Endodermal cell (in vitro differentiated cells): ENCODE measurements around the gene SMIM21. TPM values are rescaled to one million over a fixed set of nuclear protein-coding genes. Genes with fewer than 3 reads are reported as not detected.

Experiments used
- DNase-seq: peaks from one replicate; pipeline ENCODE4 v3.0.0-alpha.2; 2017
- H3K27ac ChIP-seq: 2 replicates; pipeline ENCODE4 v1.5.1; 2013; ENCODE audit warnings: mild to moderate bottlenecking, low read depth, low read length, moderate library complexity
- H3K27me3 ChIP-seq: 2 replicates; pipeline ENCODE4 v1.6.1; 2013; ENCODE audit warnings: mild to moderate bottlenecking, low read length, moderate library complexity; ENCODE audit not compliant: insufficient read depth, control insufficient read depth, poor library complexity, severe bottlenecking
- H3K36me3 ChIP-seq: 2 replicates; pipeline ENCODE4 v1.7.0; 2013; ENCODE audit warnings: mild to moderate bottlenecking, low read length, moderate library complexity; ENCODE audit not compliant: control insufficient read depth, insufficient read depth
- H3K4me1 ChIP-seq: one replicate; pipeline ENCODE4 v1.7.0; 2013; ENCODE audit warnings: low read length; ENCODE audit not compliant: control insufficient read depth, insufficient read depth
- H3K4me3 ChIP-seq: 2 replicates; pipeline ENCODE4 v1.5.1; 2013; ENCODE audit warnings: mild to moderate bottlenecking, low read length, moderate library complexity
- H3K9ac ChIP-seq: 2 replicates; pipeline ENCODE4 v1.6.1; 2013; ENCODE audit warnings: mild to moderate bottlenecking, low read length, moderate library complexity; ENCODE audit not compliant: poor library complexity, severe bottlenecking; ENCODE audit errors: extremely low read depth
- H3K9me3 ChIP-seq: 2 replicates; pipeline ENCODE4 v1.6.1; 2013; ENCODE audit warnings: mild to moderate bottlenecking, low read length, moderate library complexity; ENCODE audit not compliant: control insufficient read depth
- H3K27ac Mint-ChIP-seq: 2 replicates; pipeline ENCODE4 v1.8.0; 2020; ENCODE audit warnings: mixed read lengths
- H3K27me3 Mint-ChIP-seq: 2 replicates; pipeline ENCODE4 v1.8.0; 2021; ENCODE audit warnings: mild to moderate bottlenecking, mixed read lengths; ENCODE audit not compliant: insufficient read depth
- H3K36me3 Mint-ChIP-seq: 2 replicates; pipeline ENCODE4 v1.8.0; 2020; ENCODE audit warnings: low read depth, mixed read lengths
- H3K4me1 Mint-ChIP-seq: 2 replicates; pipeline ENCODE4 v1.8.0; 2020; ENCODE audit warnings: mixed read lengths
- H3K4me3 Mint-ChIP-seq: 2 replicates; pipeline ENCODE4 v1.8.0; 2020; ENCODE audit warnings: mild to moderate bottlenecking, moderate library complexity, mixed read lengths
- H3K9me3 Mint-ChIP-seq: 2 replicates; pipeline ENCODE4 v1.8.0; 2020; ENCODE audit warnings: mild to moderate bottlenecking, mixed read lengths
- CTCF ChIP-seq: fragments of 200-600 bp; sonication (generic); conservative IDR thresholded peaks from 2 replicates; pipeline ENCODE4 v1.5.0; 2021; ENCODE audit warnings: antibody characterized with exemption, mild to moderate bottlenecking
- WGBS, 2 experiments: methylation state at CpG; one replicate each; pipeline versions ENCODE4 v1.1.5 to v1.1.7; 2013; ENCODE audit warnings: missing lambda C conversion rate in 2 of 2, mixed read lengths in 1 of 2; ENCODE audit not compliant: insufficient coverage in 1 of 2, insufficient read length in 1 of 2; 5-methylcytosine and 5-hydroxymethylcytosine counted together
- total RNA-seq, 2 donors: library from RNA; stranded (reverse); fragmentation: NEBNext Ultra II Directional in 1 of 2; extraction: Animal tissue kit (Norgen Biotek cat#: 25700) in 1 of 2; gene quantifications; 2 replicates in 1 of 2; 3 replicates in 1 of 2; pipeline ENCODE4 v1.2.1, GENCODE V29; 2021

The SMIM21 gene
- total RNA-seq, 2 donors from 2014 or later = not detected

- Mint-ChIP-seq H3K9me3 (no peaks in the 10 kb centered on the region), H3K27ac (no peak overlapping the region), H3K4me1 (peaks cover 14% of the 10 kb centered on the region), H3K36me3 (no peaks in the 10 kb centered on the region), H3K27me3 (peaks cover 37% of the 10 kb centered on the region), H3K4me3 (no peak overlapping the region)
- Histone ChIP-seq H3K27me3 (peaks cover 26% of the 10 kb centered on the region), H3K4me3 (no peak overlapping the region), H3K36me3 (no peaks in the 10 kb centered on the region), H3K9me3 (no peaks in the 10 kb centered on the region), H3K27ac (no peak overlapping the region), H3K4me1 (no peaks in the 10 kb centered on the region), H3K9ac (no peak overlapping the region)
- TF ChIP-seq CTCF = no peak
- WGBS, 2 experiments = 93 to 95% methylated on average over 9 to 10 of the region's 10 CpGs
- DNase-seq = no peak
Observed at GRCh38 chr18:75408554-75409506, 18.7 kb downstream of the SMIM21 start.

GRCh38 chr18:75407468-75408437 is 19.8 kb downstream of the SMIM21 start:
- peaks cover 37% of the 10 kb centered on the region for H3K27me3 Mint-ChIP-seq
- no peaks in the 10 kb centered on the region for H3K36me3 Mint-ChIP-seq
- Histone ChIP-seq H3K9me3 (no peaks in the 10 kb centered on the region), H3K27me3 (peaks cover 26% of the 10 kb centered on the region), H3K4me3 (no peak overlapping the region), H3K9ac (no peak overlapping the region), H3K4me1 (no peaks in the 10 kb centered on the region), H3K36me3 (no peaks in the 10 kb centered on the region), H3K27ac (no peak overlapping the region)
- peak; percentile 20 for TF ChIP-seq CTCF
- peaks cover 14% of the 10 kb centered on the region for H3K4me1 Mint-ChIP-seq
- WGBS, 2 experiments = 30 to 36% methylated on average over 15 to 21 of the region's 21 CpGs
- H3K9me3 Mint-ChIP-seq = no peaks in the 10 kb centered on the region
- H3K27ac Mint-ChIP-seq = no peak overlapping the region
- DNase-seq = peak; percentile 87
- no peak overlapping the region for H3K4me3 Mint-ChIP-seq
